GM23338 (cell line): Measurements from ENCODE around the gene RAD51B. TPM values are rescaled to one million over a fixed set of nuclear protein-coding genes. Genes with fewer than 3 reads are reported as not detected.

Experiments
- ATAC-seq: fragments of 200-7000 bp; cut with Tn5 transposase; 3 replicates; pipeline ENCODE4 v1.9.1; 2020
- DNase-seq: peaks from one replicate; pipeline ENCODE4 v3.0.0-alpha.2; 2015; ENCODE audit warnings: low spot score
- H2AFZ ChIP-seq: fragments of 200-600 bp; sonication (generic); 2 replicates; pipeline ENCODE4 v1.8.0; 2016; ENCODE audit warnings: antibody characterized with exemption, mild to moderate bottlenecking, moderate library complexity
- H3F3A ChIP-seq: fragments of 200-600 bp; sonication (generic); replicated peaks from 2 replicates; pipeline ENCODE4 v1.8.0; 2017; ENCODE audit warnings: antibody characterized with exemption, mixed run types, low read depth
- H3K27ac ChIP-seq: fragments of 200-600 bp; sonication (generic); 2 replicates; pipeline ENCODE4 v1.6.1; 2016; ENCODE audit warnings: low read depth
- H3K27me3 ChIP-seq: fragments of 200-600 bp; sonication (generic); 2 replicates; pipeline ENCODE4 v1.8.0; 2016; ENCODE audit warnings: mild to moderate bottlenecking, mixed run types, moderate library complexity; ENCODE audit not compliant: insufficient read depth
- H3K36me3 ChIP-seq: fragments of 200-600 bp; sonication (generic); 2 replicates; pipeline ENCODE4 v1.8.0; 2016; ENCODE audit warnings: mild to moderate bottlenecking; ENCODE audit not compliant: insufficient read depth
- H3K4me1 ChIP-seq: fragments of 200-600 bp; sonication (generic); 2 replicates; pipeline ENCODE4 v1.8.0; 2016; ENCODE audit warnings: mild to moderate bottlenecking, moderate library complexity; ENCODE audit not compliant: insufficient read depth
- H3K4me2 ChIP-seq: fragments of 200-600 bp; sonication (generic); 2 replicates; pipeline ENCODE4 v1.7.1; 2017; ENCODE audit warnings: mixed run types
- H3K4me3 ChIP-seq: fragments of 200-600 bp; sonication (generic); 2 replicates; pipeline ENCODE4 v1.6.1; 2016; ENCODE audit warnings: mixed run types
- H3K79me2 ChIP-seq: fragments of 200-600 bp; sonication (generic); replicated peaks from 2 replicates; pipeline ENCODE4 v1.8.0; 2017; ENCODE audit warnings: mild to moderate bottlenecking; ENCODE audit not compliant: insufficient read depth
- H3K9me2 ChIP-seq: fragments of 200-600 bp; sonication (generic); 2 replicates; pipeline ENCODE4 v1.8.0; 2017; ENCODE audit not compliant: insufficient read depth
- H4K20me1 ChIP-seq: fragments of 200-600 bp; sonication (generic); replicated peaks from 2 replicates; pipeline ENCODE4 v1.8.0; 2017; ENCODE audit warnings: mild to moderate bottlenecking; ENCODE audit not compliant: insufficient read depth
- H3K27ac Mint-ChIP-seq: 2 replicates; pipeline ENCODE4 v1.8.0; 2020; ENCODE audit warnings: inconsistent platforms, mild to moderate bottlenecking, moderate library complexity, mixed read lengths
- H3K27me3 Mint-ChIP-seq: 3 replicates; pipeline ENCODE4 v1.8.0; 2022; ENCODE audit warnings: low read depth, mild to moderate bottlenecking, moderate library complexity, mixed read lengths, inconsistent platforms; ENCODE audit not compliant: insufficient read depth, poor library complexity
- H3K36me3 Mint-ChIP-seq: 3 replicates; pipeline ENCODE4 v1.8.0; 2021; ENCODE audit warnings: low read depth, mild to moderate bottlenecking, inconsistent platforms, moderate library complexity, mixed read lengths
- H3K4me1 Mint-ChIP-seq: 3 replicates; pipeline ENCODE4 v1.8.0; 2020; ENCODE audit warnings: mild to moderate bottlenecking, inconsistent platforms, mixed read lengths
- H3K4me3 Mint-ChIP-seq: 3 replicates; pipeline ENCODE4 v1.8.0; 2021; ENCODE audit warnings: moderate library complexity, mild to moderate bottlenecking, inconsistent platforms, mixed read lengths
- H3K9me3 Mint-ChIP-seq: 3 replicates; pipeline ENCODE4 v1.8.0; 2020; ENCODE audit warnings: moderate library complexity, mild to moderate bottlenecking, inconsistent platforms, mixed read lengths
- CREB1 ChIP-seq: fragments of 250-450 bp; sonication (Bioruptor Pico); IDR thresholded peaks from 2 replicates; pipeline ENCODE4 v1.5.0; 2020; ENCODE audit warnings: low read depth, mild to moderate bottlenecking, moderate library complexity
- CTCF ChIP-seq, 2 experiments: fragments of 200-600 bp in 1 of 2; sonication (generic) in 1 of 2; conservative IDR thresholded peaks; 2 replicates each; pipeline versions ENCODE4 v1.5.1 to v1.6.1; 2016 to 2017; ENCODE audit warnings: antibody characterized with exemption in 2 of 2, low read depth in 2 of 2, mild to moderate bottlenecking in 2 of 2, moderate library complexity in 1 of 2
- EZH2 ChIP-seq: fragments of 200-600 bp; sonication (generic); IDR thresholded peaks from one replicate; pipeline ENCODE4 v1.8.0; 2017; ENCODE audit warnings: antibody characterized with exemption, mild to moderate bottlenecking, low read depth; ENCODE audit not compliant: unreplicated experiment
- EZH2phosphoT487 ChIP-seq: fragments of 200-600 bp; sonication (generic); IDR thresholded peaks from one replicate; pipeline ENCODE4 v1.8.1; 2018; ENCODE audit warnings: antibody characterized with exemption; ENCODE audit not compliant: unreplicated experiment
- JUNB ChIP-seq: IDR thresholded peaks from one replicate; pipeline ENCODE4 v1.6.1; 2016; ENCODE audit warnings: antibody characterized with exemption; ENCODE audit not compliant: unreplicated experiment
- NANOG ChIP-seq: IDR thresholded peaks from 2 replicates; pipeline ENCODE4 v1.6.1; 2016; ENCODE audit warnings: antibody characterized with exemption, borderline replicate concordance
- POLR2AphosphoS5 ChIP-seq: IDR thresholded peaks from 2 replicates; pipeline ENCODE4 v1.6.1; 2016; ENCODE audit warnings: antibody characterized with exemption, low read depth
- REST ChIP-seq: IDR thresholded peaks from one replicate; pipeline ENCODE4 v1.6.1; 2018; ENCODE audit warnings: antibody characterized with exemption; ENCODE audit not compliant: unreplicated experiment
- STAT1 ChIP-seq: IDR thresholded peaks from one replicate; pipeline ENCODE4 v1.6.1; 2016; ENCODE audit warnings: antibody characterized with exemption; ENCODE audit not compliant: unreplicated experiment
- ZNF114 ChIP-seq: fragments of 250-450 bp; sonication (Bioruptor Pico); IDR thresholded peaks from 2 replicates; pipeline ENCODE4 v1.5.0; 2020; ENCODE audit warnings: mild to moderate bottlenecking, moderate library complexity
- ZNF331 ChIP-seq: fragments of 250-450 bp; sonication (Bioruptor Pico); IDR thresholded peaks from 2 replicates; pipeline ENCODE4 v1.5.0; 2020; ENCODE audit warnings: low read depth, mild to moderate bottlenecking, moderate library complexity
- ZNF462 ChIP-seq: fragments of 250-450 bp; sonication (Bioruptor Pico); IDR thresholded peaks from 2 replicates; pipeline ENCODE4 v1.5.0; 2020; ENCODE audit warnings: mild to moderate bottlenecking, moderate library complexity
- polyA plus RNA-seq: library from polyadenylated mRNA; unstranded; fragments of >200 nt; fragmentation: Nextera tagmentation; extraction: Ambion mirVana; gene quantifications from 2 replicates; pipeline ENCODE4 v1.2.1, GENCODE V29; 2016
- total RNA-seq: library from RNA; depleted of rRNA; stranded (reverse); fragments of >200 nt; shearing (Covaris generic); gene quantifications from 2 replicates; pipeline ENCODE4 v1.2.3, GENCODE V29; 2014
- TF ChIP-seq, protein P1 (sequence below): IDR thresholded peaks from 2 replicates; pipeline ENCODE4 v1.6.1; 2016; ENCODE audit warnings: antibody characterized with exemption

RAD51B gene
- total and polyA plus RNA-seq, 2 experiments from 2014 or later: 15.7 to 29.1 TPM

DNA sequence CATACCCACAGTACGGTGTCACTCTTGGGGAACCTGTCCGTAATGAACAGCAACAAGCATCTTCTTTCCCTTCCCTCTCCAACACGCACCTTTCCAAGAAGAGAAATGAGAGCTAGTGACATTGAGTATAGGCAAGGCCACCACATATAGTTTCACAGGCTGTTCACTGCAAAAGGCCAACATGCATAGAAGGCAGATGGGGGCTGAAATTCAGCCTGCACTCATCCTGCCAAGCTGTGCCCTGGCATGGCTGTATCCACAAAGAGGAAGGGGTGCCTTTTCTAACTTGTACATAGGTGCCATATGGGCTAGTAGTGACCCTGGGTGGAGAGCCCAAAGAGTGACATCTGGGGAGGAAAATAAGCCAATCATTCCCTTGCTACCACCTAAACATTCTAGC is 803.7 kb downstream of the RAD51B start:
- H3K27ac ChIP-seq: no peak overlapping the region
- H3K4me2 ChIP-seq: no peak overlapping the region
- ATAC-seq (no peak), DNase-seq (no peak)
- H3K36me3 ChIP-seq: no peaks in the 10 kb centered on the region
- Mint-ChIP-seq H3K27ac (no peak overlapping the region), H3K4me1 (peaks cover 6% of the 10 kb centered on the region), H3K36me3 (peaks cover 3% of the 10 kb centered on the region), H3K27me3 (peaks cover 12% of the 10 kb centered on the region), H3K4me3 (no peak overlapping the region), H3K9me3 (peaks cover 5% of the 10 kb centered on the region)
- H3K27me3 ChIP-seq: no peaks in the 10 kb centered on the region
- no peaks in the 10 kb centered on the region for H3K9me2 ChIP-seq
- H2AFZ ChIP-seq: no peak overlapping the region
- H4K20me1 ChIP-seq: no peaks in the 10 kb centered on the region
- TF ChIP-seq EZH2 (no peak), EZH2phosphoT487 (no peak), ZNF114 (CRISPR knock-in tag) (no peak), CREB1 (CRISPR knock-in tag) (no peak), ZNF462 (no peak), ZNF331 (no peak), POLR2AphosphoS5 (no peak), STAT1 (no peak), CTCF (conservative IDR thresholded peaks at IDR 0.05; ENCODE audit: low read depth in 2 of 2) (no peak), REST (no peak), JUNB (no peak), NANOG (no peak)
- TF ChIP-seq, protein P1, sequence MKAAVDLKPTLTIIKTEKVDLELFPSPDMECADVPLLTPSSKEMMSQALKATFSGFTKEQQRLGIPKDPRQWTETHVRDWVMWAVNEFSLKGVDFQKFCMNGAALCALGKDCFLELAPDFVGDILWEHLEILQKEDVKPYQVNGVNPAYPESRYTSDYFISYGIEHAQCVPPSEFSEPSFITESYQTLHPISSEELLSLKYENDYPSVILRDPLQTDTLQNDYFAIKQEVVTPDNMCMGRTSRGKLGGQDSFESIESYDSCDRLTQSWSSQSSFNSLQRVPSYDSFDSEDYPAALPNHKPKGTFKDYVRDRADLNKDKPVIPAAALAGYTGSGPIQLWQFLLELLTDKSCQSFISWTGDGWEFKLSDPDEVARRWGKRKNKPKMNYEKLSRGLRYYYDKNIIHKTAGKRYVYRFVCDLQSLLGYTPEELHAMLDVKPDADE: no peak
- H3K79me2 ChIP-seq: no peaks in the 10 kb centered on the region
- H3K4me3 ChIP-seq: no peak overlapping the region
- no peaks in the 10 kb centered on the region for H3K4me1 ChIP-seq
- no peaks in the 10 kb centered on the region for H3F3A ChIP-seq
